SKM-1 (cell line): ENCODE data around the gene C1QTNF3.
"Not testable (repeated sequence)": the region's sequence is repeated elsewhere in the genome, so short reads cannot be mapped to it uniquely, and the experiment has no call there.

Source experiments
- DNase-seq: peaks from one replicate; lab custom pipeline; 2025; ENCODE audit not compliant: unreplicated experiment; lab: John Stamatoyannopoulos, UW

The C1QTNF3 gene

GRCh38 chr5:34022121-34022705 is 20.8 kb downstream of the C1QTNF3 start:
- no peak for DNase-seq

GRCh38 chr5:34021334-34021733 is 21.7 kb downstream of the C1QTNF3 start:
- DNase-seq: no peak

GRCh38 chr5:34020726-34021125 is 22.3 kb downstream of the C1QTNF3 start:
- no peak for DNase-seq

- no peak for DNase-seq
These were observed 25.8 kb downstream of the C1QTNF3 start for GRCh38 chr5:34017254-34017653.

GRCh38 chr5:34016750-34017149 is 26.3 kb downstream of the C1QTNF3 start:
- DNase-seq: no peak

- DNase-seq: no peak
These were observed 26.8 kb downstream of the C1QTNF3 start for GRCh38 chr5:34016222-34016621.

GRCh38 chr5:34015120-34015822 is 27.7 kb downstream of the C1QTNF3 start:
- DNase-seq: no peak

- DNase-seq: no peak
These were observed 28.4 kb downstream of the C1QTNF3 start for GRCh38 chr5:34014626-34015025.

GRCh38 chr5:34013547-34013946 is 29.5 kb downstream of the C1QTNF3 start:
- DNase-seq: no peak

- DNase-seq: no peak
These were observed 30.2 kb downstream of the C1QTNF3 start for GRCh38 chr5:34012791-34013190.

- no peak for DNase-seq
These were observed 31.5 kb downstream of the C1QTNF3 start for GRCh38 chr5:34011536-34011935.

GRCh38 chr5:34010146-34010545 is 32.9 kb downstream of the C1QTNF3 start:
- not testable (repeated sequence) for DNase-seq

- no peak for DNase-seq
These were observed 33.4 kb downstream of the C1QTNF3 start for GRCh38 chr5:34009610-34010009.

GRCh38 chr5:34008802-34009201 is 34.2 kb downstream of the C1QTNF3 start:
- no peak for DNase-seq

- peak; percentile 64 for DNase-seq
These were observed 35.1 kb downstream of the C1QTNF3 start, which contains the start of gene AMACR for GRCh38 chr5:34007621-34008600. AMACR (minus strand) TSS chr5:34008050; CDS start chr5:34008019, 31 bp downstream.

GRCh38 chr5:34007201-34007620 is 35.8 kb downstream of the C1QTNF3 start:
- DNase-seq: no peak

GRCh38 chr5:34005681-34006080 is 37.3 kb downstream of the C1QTNF3 start:
- no peak for DNase-seq

- DNase-seq: no peak
These were observed 37.8 kb downstream of the C1QTNF3 start for GRCh38 chr5:34005211-34005610.

- DNase-seq: no peak
These were observed 39.1 kb downstream of the C1QTNF3 start for GRCh38 chr5:34003941-34004340.

- no peak for DNase-seq
These were observed 40.2 kb downstream of the C1QTNF3 start for GRCh38 chr5:34002629-34003328.
